ENCODE results near the gene PLXNB2.

- TF ChIP-seq, protein P1, sequence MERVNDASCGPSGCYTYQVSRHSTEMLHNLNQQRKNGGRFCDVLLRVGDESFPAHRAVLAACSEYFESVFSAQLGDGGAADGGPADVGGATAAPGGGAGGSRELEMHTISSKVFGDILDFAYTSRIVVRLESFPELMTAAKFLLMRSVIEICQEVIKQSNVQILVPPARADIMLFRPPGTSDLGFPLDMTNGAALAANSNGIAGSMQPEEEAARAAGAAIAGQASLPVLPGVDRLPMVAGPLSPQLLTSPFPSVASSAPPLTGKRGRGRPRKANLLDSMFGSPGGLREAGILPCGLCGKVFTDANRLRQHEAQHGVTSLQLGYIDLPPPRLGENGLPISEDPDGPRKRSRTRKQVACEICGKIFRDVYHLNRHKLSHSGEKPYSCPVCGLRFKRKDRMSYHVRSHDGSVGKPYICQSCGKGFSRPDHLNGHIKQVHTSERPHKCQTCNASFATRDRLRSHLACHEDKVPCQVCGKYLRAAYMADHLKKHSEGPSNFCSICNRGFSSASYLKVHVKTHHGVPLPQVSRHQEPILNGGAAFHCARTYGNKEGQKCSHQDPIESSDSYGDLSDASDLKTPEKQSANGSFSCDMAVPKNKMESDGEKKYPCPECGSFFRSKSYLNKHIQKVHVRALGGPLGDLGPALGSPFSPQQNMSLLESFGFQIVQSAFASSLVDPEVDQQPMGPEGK (CRISPR knock-in tag; IDR thresholded peaks at IDR 0.05; ENCODE audit: borderline replicate concordance): no peak
- TF ChIP-seq BACH2 (CRISPR knock-in tag; IDR thresholded peaks at IDR 0.05; ENCODE audit: borderline replicate concordance) (no peak), ZNF70 (CRISPR knock-in tag; IDR thresholded peaks at IDR 0.05) (no peak), ZFP3 (CRISPR knock-in tag; IDR thresholded peaks at IDR 0.05) (no peak), ZFP30 (CRISPR knock-in tag; IDR thresholded peaks at IDR 0.05) (no peak), CREB5 (CRISPR knock-in tag; IDR thresholded peaks at IDR 0.05; ENCODE audit: low read depth) (no peak)
- TF ChIP-seq, protein P2, sequence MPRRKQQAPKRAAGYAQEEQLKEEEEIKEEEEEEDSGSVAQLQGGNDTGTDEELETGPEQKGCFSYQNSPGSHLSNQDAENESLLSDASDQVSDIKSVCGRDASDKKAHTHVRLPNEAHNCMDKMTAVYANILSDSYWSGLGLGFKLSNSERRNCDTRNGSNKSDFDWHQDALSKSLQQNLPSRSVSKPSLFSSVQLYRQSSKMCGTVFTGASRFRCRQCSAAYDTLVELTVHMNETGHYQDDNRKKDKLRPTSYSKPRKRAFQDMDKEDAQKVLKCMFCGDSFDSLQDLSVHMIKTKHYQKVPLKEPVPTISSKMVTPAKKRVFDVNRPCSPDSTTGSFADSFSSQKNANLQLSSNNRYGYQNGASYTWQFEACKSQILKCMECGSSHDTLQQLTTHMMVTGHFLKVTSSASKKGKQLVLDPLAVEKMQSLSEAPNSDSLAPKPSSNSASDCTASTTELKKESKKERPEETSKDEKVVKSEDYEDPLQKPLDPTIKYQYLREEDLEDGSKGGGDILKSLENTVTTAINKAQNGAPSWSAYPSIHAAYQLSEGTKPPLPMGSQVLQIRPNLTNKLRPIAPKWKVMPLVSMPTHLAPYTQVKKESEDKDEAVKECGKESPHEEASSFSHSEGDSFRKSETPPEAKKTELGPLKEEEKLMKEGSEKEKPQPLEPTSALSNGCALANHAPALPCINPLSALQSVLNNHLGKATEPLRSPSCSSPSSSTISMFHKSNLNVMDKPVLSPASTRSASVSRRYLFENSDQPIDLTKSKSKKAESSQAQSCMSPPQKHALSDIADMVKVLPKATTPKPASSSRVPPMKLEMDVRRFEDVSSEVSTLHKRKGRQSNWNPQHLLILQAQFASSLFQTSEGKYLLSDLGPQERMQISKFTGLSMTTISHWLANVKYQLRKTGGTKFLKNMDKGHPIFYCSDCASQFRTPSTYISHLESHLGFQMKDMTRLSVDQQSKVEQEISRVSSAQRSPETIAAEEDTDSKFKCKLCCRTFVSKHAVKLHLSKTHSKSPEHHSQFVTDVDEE (CRISPR knock-in tag; IDR thresholded peaks at IDR 0.05): no peak
Measured at GRCh38 chr22:50282361-50283155, 24.9 kb downstream of the PLXNB2 start.
